Measurements from ENCODE around the gene LRRC32. TPM values are rescaled to one million over a fixed set of nuclear protein-coding genes. Genes with fewer than 3 reads are reported as not detected.

LRRC32 gene
- polyA plus RNA-seq, 1 donor (not counting 4 experiments of a cell fraction or from before 2014, with no cell fraction given) = not detected

DNA sequence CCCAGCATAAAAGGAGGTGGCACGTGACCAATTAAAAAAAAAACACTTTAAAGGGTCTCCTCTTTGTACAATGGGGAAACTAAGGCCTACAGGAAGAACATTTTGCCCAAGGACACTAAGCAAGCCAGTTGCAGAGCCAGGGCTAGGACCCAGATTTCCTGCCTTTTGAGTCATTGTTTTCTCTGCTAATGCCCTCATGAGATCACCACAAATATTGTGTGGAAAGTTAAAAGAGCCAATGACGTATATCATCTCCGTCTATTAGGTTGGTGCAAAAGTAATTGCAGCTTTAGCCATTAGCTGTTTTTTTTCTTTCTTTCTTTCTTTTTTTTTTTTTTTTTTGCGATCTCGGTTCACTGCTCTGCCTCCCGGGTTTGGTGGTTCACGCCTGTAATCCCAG, 24.1 kb upstream of the LRRC32 start:
- no peak overlapping the region for H3K4me2 ChIP-seq (ENCODE audit: control insufficient read depth, extremely low read depth, insufficient read depth, low read depth, low read length)
- no peak overlapping the region for H3K9ac ChIP-seq (ENCODE audit: control insufficient read depth, extremely low read depth, insufficient read depth, low read length)
- peaks cover 8% of the 10 kb centered on the region for H3K27me3 ChIP-seq (ENCODE audit: control insufficient read depth, extremely low read depth, insufficient read depth, low read length)
- H3K27ac ChIP-seq (ENCODE audit: control insufficient read depth, insufficient read depth, low read length) = no peak overlapping the region
- H3K9me1 ChIP-seq (ENCODE audit: control insufficient read depth, extremely low read depth, insufficient read depth, low read length) = no peaks in the 10 kb centered on the region
- H4K20me1 ChIP-seq (ENCODE audit: control insufficient read depth, extremely low read depth, insufficient read depth, low read length) = no peaks in the 10 kb centered on the region
- H3K79me2 ChIP-seq (ENCODE audit: control insufficient read depth, insufficient read depth, low read length) = no peaks in the 10 kb centered on the region
- FAIRE-seq (no peak), DNase-seq (ENCODE audit: low read depth, low spot score) (no peak)
- no peaks in the 10 kb centered on the region for H3K36me3 ChIP-seq (ENCODE audit: control insufficient read depth in 2 of 2, extremely low read depth in 1 of 2, insufficient read depth in 2 of 2, low read length in 2 of 2)
- TF ChIP-seq EZH2 (IDR thresholded peaks at IDR 0.05; ENCODE audit: low read length) = no peak
- no peak for TF ChIP-seq CTCF (optimal IDR thresholded peaks at IDR 0.05 in 1 of 3, IDR thresholded peaks at IDR 0.05 in 1 of 3, conservative IDR thresholded peaks at IDR 0.05 in 1 of 3; ENCODE audit: extremely low read depth in 1 of 3, insufficient read depth in 2 of 3, low read length in 3 of 3)
- no peaks in the 10 kb centered on the region for H3K4me1 ChIP-seq (ENCODE audit: control insufficient read depth, extremely low read depth, insufficient read depth, low read length)
- H3K4me3 ChIP-seq (ENCODE audit: control insufficient read depth in 2 of 3, extremely low read depth in 1 of 3, insufficient read depth in 2 of 3, low read depth in 1 of 3, low read length in 3 of 3) = no peak overlapping the region
- H2AFZ ChIP-seq (ENCODE audit: control insufficient read depth, low read length) = no peak overlapping the region
- no peaks in the 10 kb centered on the region for H3K9me3 ChIP-seq (ENCODE audit: control insufficient read depth, low read depth, low read length)
- dilution Hi-C loops (cut with MboI; ENCODE audit: extremely low pct_ligation_motif_present, low sequenced_read_pairs) = no loop called here

DNA sequence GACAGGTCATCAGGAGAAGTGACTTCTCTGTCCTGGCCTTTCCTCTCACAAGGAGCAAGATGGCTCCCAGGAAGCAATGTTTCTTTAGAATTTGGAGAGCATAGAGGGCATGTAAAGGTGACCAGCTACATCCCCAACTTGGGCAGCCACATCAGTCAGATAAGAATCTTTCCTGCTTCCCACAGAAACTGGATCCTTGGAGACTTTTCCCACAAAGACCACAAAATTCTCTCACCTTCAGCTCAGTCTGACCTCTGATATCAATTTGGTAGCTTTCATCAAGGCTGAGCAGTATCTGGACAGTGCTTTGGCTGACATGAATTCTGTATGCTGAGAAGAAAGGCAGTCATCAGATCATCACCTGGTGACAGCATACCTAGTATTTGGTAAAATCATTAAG, 23.3 kb upstream of the LRRC32 start:
- Histone ChIP-seq H3K4me3 (ENCODE audit: control insufficient read depth in 2 of 3, extremely low read depth in 1 of 3, insufficient read depth in 2 of 3, low read depth in 1 of 3, low read length in 3 of 3) (no peak overlapping the region), H3K4me2 (ENCODE audit: control insufficient read depth, extremely low read depth, insufficient read depth, low read depth, low read length) (no peak overlapping the region), H3K9me3 (ENCODE audit: control insufficient read depth, low read depth, low read length) (no peaks in the 10 kb centered on the region), H3K27ac (ENCODE audit: control insufficient read depth, insufficient read depth, low read length) (no peak overlapping the region), H3K9me1 (ENCODE audit: control insufficient read depth, extremely low read depth, insufficient read depth, low read length) (no peaks in the 10 kb centered on the region), H4K20me1 (ENCODE audit: control insufficient read depth, extremely low read depth, insufficient read depth, low read length) (no peaks in the 10 kb centered on the region), H3K4me1 (ENCODE audit: control insufficient read depth, extremely low read depth, insufficient read depth, low read length) (no peaks in the 10 kb centered on the region), H3K9ac (ENCODE audit: control insufficient read depth, extremely low read depth, insufficient read depth, low read length) (no peak overlapping the region), H3K79me2 (ENCODE audit: control insufficient read depth, insufficient read depth, low read length) (no peaks in the 10 kb centered on the region), H2AFZ (ENCODE audit: control insufficient read depth, low read length) (no peak overlapping the region), H3K27me3 (ENCODE audit: control insufficient read depth, extremely low read depth, insufficient read depth, low read length) (peaks cover 14% of the 10 kb centered on the region), H3K36me3 (ENCODE audit: control insufficient read depth in 2 of 2, extremely low read depth in 1 of 2, insufficient read depth in 2 of 2, low read length in 2 of 2) (no peaks in the 10 kb centered on the region)
- dilution Hi-C loops (cut with MboI; ENCODE audit: extremely low pct_ligation_motif_present, low sequenced_read_pairs) = no loop called here
- no peak for DNase-seq (ENCODE audit: low read depth, low spot score)
- no peak for FAIRE-seq
- TF ChIP-seq EZH2 (IDR thresholded peaks at IDR 0.05; ENCODE audit: low read length) = no peak
- no peak for TF ChIP-seq CTCF (optimal IDR thresholded peaks at IDR 0.05 in 1 of 3, IDR thresholded peaks at IDR 0.05 in 1 of 3, conservative IDR thresholded peaks at IDR 0.05 in 1 of 3; ENCODE audit: extremely low read depth in 1 of 3, insufficient read depth in 2 of 3, low read length in 3 of 3)

Measured in keratinocyte (primary cell).